HL-60 (cell line): Measurements from ENCODE around the gene SOWAHA.

Source experiments
- GABPA ChIP-seq: IDR thresholded peaks from 2 replicates; pipeline ENCODE4 v1.6.1; 2012; ENCODE audit warnings: low read depth
- POLR2AphosphoS5 ChIP-seq: IDR thresholded peaks from 2 replicates; pipeline ENCODE4 v1.6.1; 2012; ENCODE audit warnings: low read depth
- REST ChIP-seq: IDR thresholded peaks from 2 replicates; pipeline ENCODE4 v1.6.1; 2012; ENCODE audit warnings: low read depth; ENCODE audit not compliant: insufficient replicate concordance
- SPI1 ChIP-seq: IDR thresholded peaks from 2 replicates; pipeline ENCODE4 v1.6.1; 2012; ENCODE audit warnings: low read depth, mild to moderate bottlenecking, borderline replicate concordance
- TF ChIP-seq, protein P1 (sequence below): IDR thresholded peaks from one replicate; pipeline ENCODE4 v1.5.1; 2011; ENCODE audit warnings: low read length, control low read depth, inconsistent platforms; ENCODE audit not compliant: insufficient read depth

DNA sequence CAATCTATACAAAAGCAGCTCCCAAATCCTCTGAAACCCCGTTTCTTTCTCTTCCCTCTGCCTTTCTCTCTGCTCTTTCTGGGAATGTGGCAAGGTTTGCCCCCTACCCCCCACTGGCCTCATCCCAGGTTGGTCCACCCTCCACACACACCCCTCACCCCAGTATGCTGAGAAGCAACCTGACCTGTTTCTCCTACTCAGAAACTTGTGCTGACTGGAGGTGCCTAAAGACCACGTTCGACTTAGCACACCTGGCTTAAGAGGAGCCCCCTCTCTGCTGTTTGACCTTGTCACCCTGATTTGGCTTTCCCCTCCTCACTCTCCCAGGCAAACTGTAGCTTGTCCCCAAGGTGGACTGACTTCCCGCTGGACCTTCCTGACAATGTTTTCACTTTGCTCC, 35.0 kb upstream of the SOWAHA start:
- TF ChIP-seq POLR2AphosphoS5 (no peak), REST (no peak), GABPA (no peak), SPI1 (no peak)
- TF ChIP-seq, protein P1, sequence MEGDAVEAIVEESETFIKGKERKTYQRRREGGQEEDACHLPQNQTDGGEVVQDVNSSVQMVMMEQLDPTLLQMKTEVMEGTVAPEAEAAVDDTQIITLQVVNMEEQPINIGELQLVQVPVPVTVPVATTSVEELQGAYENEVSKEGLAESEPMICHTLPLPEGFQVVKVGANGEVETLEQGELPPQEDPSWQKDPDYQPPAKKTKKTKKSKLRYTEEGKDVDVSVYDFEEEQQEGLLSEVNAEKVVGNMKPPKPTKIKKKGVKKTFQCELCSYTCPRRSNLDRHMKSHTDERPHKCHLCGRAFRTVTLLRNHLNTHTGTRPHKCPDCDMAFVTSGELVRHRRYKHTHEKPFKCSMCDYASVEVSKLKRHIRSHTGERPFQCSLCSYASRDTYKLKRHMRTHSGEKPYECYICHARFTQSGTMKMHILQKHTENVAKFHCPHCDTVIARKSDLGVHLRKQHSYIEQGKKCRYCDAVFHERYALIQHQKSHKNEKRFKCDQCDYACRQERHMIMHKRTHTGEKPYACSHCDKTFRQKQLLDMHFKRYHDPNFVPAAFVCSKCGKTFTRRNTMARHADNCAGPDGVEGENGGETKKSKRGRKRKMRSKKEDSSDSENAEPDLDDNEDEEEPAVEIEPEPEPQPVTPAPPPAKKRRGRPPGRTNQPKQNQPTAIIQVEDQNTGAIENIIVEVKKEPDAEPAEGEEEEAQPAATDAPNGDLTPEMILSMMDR, result no peak
